HG03575 (cell line): ENCODE measurements around the gene DCAF8.
"Not testable (repeated sequence)": the region's sequence is repeated elsewhere in the genome, so short reads cannot be mapped to it uniquely, and the experiment has no call there.

Source experiments
- ATAC-seq: cut with Tn5 transposase; IDR thresholded peaks from one replicate; pipeline ENCODE4 v1.9.1; 2021; ENCODE audit not compliant: unreplicated experiment, insufficient number of reproducible peaks, low FRiP score; ENCODE audit errors: extremely low read depth

Gene DCAF8

DNA sequence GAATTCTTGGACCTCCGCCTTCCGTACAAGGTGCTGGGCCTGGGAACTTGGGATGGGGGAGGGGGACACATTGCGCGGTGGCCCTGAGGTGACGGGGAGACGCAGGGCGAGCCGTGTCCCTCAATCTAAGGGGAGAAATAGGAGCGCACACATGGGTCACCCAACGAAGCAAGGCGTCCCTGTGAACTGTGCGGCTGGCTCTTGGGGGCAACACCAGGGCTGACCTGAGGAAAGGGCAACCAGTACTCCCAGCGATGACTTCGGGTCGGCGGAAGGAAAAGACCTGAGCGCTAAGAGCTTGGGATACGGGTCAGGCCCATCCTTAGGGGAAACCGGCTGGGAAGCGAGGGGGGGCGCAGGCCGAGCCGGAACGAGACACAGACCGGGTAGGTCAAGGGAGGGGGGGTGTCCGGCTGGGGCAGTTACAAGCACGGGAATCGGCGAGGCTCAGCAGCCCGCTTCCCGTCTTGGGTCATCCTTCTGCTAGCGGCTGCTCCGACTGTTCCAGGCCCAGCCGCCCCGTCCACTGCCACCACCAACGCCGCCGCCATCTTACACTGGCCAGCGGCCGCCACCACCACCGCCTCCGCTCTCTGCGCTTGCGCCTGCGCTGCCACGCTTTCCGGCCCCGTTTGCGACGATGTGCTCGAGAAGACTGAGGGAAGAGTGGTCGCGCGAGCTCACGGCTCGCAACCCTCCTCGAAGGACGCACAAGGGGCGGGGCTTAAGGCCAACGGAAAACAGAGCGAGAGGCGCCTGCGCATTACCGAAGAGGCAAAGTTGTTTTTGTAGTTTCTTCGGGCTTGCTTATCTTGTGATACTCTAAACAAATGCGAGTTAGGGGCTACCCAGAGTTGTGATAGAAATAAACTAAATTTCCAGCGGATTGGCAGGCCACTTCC is at the start of gene DCAF8:
Gene DCAF8, minus strand, starts transcription at position 657 of the 902 bp plus-strand sequence. CDS start 18,541 bp downstream, outside the sequence.
- ATAC-seq, result peak; percentile 26

DNA sequence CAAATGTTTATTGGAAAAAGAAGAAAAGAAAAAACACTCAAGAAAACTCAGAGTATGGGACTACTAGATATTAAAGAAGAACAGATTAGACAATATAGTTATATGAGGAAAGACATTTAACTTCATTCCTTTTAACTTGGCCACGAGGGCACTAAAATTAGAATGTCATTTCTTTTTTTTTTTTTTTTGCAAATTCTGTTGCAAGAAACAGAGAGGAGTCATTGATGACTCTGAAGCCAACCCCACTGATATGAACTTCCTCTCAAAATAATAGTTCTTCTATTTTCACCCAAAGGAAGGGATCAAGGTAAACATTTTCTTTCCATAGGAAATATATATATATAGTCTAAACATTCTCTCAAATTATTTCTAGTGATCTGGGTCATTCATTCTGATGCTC is 47.2 kb upstream of the DCAF8 start:
- ATAC-seq, result no peak

DNA sequence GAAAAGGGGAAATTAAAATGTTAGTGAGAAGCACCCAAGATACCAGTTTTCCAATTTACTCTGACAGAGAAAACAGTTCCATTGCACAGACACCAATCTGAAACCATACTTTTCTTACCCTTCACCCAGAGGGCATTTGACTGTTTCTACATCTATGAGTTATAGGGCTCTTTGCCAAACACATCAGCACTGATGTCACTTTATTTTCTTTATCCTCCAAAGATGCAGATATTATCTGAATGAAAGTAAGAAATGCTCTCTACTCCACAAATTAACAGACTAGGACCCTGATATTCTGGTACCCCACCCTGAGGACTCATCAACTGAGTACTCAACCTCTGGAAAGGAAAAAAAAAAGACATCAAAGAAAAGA is 46.8 kb upstream of the DCAF8 start:
- no peak for ATAC-seq

DNA sequence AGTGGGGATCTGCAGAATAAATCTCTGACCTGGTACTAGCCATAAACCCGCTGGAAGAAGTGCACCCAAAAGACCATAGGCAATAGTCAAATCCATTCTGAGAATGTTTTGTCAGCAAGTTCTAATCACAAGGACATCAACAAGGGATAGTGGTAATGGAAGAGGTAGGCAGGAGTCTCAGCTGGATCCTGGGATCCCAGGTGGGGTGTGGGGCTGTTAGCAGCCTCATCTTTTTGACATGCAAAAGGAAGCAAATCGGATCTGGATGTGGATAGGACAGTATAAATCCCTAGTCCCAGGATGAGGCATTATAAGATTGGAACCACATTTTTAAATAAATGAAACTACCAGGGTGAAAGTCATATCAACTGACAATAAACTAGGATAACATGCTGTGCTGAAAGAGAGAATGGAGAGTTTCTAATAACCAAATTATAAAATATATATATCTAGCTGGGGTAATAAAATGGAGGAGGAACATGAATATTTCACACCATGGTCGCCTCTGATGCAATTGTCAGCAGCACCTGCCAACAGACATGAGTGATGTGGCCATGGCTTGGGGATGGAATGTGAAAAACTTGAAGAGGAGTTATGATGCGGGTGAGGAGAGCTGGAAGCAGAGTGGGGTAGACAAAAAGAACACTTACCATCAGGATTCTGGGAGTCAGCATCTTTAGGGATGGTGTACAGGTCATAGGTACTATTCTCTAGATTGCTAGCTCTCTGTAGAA is 46.3 kb upstream of the DCAF8 start:
- no peak for ATAC-seq

DNA sequence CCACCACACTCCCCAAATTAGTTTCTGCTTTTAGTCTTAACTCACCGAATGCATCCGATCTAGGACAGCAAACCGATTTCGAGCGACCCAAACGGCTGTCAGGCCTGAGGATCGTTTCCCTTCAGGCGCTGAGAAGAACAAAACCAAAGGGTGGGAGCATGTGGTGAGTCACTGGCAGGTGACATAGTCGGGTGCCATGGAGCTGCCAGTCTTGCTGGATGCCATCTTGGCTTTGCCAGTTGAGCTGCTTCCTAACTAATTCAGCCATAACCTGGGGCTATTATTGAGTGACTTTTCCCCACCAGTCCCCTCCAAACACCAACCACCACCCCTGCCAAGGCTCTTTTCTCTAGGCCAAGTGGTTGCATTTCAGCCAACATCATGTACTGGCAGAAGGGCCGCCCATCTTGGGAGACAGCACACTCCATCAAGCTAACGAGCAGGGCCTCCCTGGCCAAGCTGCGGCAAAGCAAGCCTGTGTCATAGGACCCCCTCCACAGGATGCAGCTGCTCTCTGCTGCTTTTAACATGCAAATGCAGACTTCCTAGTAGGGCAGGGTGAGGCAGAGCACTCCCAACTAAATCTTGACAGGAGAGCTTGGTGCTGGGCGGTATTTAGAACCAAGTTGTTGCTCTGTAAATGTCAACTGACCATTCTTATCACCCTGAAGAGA is 44.9 kb upstream of the DCAF8 start:
- no peak for ATAC-seq

DNA sequence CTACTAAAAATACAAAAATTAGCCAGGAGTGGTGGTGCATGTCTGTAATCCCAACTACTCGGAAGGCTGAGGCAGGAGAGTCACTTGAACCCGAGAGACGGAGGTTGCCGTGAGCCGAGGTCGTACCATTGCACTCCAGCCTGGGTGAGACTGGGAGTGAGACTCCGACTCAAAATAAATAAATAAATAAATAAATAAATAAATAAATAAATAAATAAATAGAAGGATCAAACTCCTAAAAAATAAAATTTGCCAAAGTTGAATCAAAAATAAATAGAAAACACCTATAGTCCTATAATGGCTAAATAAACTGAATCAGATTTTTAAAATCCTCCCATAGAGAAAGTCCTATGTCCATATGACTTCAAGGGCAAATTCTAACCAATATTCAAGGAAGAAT is 37.8 kb upstream of the DCAF8 start:
- ATAC-seq, result no peak

DNA sequence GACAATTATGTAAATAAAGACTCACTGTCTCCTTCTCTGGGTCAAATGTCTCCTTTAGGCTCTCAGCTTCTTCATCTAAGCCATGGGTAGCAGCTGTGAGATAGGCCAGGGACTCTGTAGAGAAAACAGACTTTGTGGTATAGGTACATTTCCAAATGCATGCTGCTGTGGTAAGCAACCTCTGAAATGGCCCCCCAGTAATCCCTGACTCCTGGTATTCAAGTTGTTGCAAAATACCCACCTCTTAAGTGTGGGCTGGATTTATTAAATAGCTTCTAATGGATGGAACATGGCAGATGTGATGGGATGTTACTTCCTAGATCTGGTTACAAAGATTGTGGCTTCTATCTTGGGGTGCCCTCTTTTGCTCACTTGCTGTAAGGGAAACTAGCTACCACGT is 33.7 kb upstream of the DCAF8 start:
- ATAC-seq, result no peak

DNA sequence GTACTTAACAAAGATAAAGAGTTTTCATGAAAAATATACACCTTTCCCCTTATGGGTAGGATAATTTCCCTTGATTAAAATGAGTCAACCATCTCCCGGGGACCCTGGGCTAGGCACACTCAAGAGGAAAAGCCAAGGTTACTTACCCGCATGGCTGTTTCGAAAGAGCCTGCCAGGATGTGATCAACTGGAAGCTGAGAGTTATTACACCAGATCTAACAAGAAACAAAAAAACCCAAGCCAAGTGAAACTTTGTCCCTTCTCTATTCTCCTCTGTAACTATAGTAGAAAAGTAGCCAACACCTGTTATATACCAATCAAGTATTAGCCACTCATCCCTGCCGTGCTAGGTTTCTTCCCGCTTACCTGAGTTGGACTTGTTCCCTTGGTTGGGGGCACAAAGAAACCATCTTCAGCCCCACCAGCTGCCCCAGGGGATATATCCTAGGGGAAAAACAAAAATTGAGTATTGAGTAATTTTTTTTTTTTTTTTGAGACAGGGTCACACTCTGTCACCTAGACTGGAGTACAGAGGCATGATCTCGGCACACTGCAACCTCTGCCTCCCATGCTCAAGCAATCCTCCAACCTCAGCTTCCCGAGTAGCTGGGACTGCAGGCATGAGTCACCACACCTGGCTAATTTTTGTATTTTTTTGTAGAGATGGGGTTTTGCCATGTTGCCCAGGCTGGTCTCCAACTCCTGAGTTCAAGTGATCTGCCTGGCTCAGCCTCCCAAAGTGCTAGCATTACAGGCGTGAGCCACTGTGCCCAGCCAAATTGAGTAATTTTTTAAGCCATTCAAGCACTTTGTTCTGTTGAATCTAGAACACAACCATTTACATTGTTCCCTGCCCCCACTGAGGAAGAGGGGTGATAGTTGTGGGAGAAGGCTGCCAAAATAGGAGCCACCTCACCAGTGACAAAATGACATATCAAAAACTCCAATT is 30.9 kb upstream of the DCAF8 start:
- ATAC-seq, result no peak

DNA sequence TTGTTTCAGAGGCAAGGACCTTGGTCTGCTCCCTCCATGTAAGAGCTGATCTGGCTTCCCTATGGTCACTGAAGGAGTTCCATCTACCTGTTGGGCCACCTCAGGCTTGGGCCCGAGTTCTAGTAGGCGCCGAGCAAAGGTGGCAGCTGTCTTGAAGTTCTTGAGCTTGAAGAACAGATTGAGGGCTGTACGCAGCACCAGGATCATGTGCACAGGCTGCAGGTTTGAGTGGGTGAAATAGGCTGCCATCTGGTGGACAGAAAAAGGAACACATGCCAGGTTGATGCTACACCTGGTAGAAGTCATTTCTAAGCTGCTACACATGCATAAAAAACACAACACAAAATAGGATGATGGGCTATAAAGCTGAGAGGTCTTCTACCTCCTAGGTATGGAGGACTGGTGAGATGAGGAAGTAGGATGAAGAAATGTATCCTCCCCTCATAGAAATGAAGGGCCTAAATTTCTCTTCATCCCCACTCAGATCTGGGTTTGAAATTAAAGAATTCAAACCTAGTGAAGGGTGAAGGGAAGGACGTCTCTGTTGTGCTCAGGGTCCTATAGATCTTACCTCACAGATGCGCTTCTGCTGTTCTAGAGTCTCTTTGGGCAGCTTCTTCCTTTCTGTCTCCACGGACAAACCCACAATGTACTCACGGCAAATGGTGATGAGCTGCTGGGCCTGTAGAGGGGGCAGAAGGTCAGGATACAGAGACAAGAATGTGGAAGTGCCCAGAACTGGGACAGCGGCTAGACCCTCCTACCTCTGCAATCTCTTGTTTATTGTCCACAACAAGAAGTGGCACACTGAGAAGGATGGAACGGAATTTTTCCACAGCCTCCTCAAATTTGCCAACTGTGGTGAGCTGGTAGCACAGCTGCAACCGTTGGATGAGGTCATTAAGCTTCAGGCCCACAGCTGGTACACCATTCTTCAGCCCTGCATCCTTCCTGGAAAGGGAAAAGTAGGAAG is 29.2 kb upstream of the DCAF8 start:
- no peak for ATAC-seq

DNA sequence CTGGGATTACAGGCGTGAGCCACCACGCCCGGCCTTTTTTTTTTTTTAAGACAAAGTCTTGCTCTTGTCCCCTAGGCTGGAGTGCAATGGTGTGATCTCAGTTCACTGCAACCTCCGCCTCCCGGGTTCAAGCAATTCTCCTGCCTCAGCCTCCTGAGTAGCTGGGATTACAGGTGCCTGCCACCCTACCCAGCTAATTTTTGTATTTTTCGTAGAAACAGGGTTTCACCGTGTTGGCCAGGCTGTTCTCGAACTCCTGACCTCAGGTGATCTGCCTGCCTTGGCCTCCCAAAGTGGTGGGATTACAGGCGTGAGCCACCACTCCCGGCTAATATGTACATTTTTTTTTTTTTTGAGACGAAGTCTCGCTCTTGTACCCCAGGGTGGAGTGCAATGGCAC is 25.4 kb upstream of the DCAF8 start:
- ATAC-seq, result not testable (repeated sequence)

DNA sequence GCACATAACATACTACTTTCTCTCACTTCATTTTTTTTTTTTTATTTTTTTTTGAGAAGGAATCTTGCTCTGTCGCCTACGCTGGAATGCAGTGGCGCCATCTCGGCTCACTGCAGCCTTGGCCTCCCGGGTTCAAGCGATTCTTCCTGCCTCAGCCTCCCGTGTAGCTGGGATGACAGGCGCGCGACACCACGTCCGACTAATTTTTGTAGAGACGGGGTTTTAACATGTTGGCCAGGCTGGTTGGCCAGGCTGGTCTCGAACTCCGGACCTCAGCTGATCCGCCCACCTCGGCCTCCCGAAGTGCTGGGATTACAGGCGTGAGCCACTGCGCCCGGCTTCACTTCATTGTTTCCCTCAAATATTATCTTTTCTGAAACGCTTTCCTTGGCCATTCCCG is 23.2 kb upstream of the DCAF8 start:
- no peak for ATAC-seq

DNA sequence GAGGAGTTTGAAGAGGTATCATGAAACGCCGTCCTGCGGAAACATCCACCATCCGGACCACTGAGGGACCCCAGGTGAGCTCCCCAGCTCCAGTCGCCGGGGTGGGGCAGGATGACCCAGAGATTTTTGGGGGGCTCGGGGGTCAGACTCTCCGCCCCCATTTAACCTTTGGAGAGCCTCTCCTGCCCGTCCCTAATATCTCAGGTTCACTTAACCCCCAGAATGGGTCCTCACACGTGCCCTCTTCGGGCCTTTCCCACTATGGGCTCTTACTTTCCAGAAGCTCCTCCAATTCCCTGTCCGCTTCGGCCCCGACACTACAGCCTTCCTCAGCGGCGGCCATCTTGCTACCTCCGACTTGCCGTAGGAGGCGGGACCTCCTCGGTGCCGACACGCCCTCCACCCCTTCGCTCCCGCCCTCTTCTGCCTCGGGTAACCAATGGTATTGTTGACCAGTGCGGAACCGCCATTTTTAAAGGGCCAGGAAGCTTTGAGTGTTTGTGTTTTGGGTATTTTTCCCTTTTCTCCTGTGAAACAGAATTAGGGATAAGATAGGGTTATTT is 22.5 kb upstream of the DCAF8 start, which contains the start of gene PEX19:
Gene PEX19, minus strand, starts transcription at position 352 of the 563 bp plus-strand sequence. Its CDS starts 9 bp downstream, at position 343.
- peak; percentile 78 for ATAC-seq

DNA sequence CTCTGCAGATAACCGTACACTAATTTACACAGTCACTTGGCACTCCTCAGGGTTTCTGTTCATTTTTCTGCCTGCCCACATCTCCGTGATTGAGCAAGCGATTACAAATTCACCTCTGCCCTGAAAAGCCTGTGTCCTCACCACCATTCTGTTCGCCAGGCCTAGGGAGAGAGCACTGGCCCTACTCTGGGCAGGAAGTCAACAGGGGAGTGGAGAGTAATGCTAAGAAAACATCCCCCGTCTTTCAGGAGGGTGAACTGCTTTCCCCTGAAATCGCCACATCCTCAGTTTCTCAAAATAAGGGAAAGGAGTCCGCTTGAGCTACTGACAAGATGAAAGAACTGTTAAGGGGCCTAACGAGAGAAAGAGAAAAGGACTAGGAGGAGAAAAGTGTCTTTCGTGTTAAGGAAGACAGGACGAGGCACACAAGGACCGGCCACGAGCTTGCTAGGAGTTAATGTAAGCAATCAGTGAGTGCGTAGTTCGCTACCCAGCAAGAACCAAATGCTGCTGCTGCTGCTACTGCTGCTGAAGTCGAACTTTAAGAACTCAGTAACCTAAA is 22.0 kb upstream of the DCAF8 start:
- no peak for ATAC-seq

DNA sequence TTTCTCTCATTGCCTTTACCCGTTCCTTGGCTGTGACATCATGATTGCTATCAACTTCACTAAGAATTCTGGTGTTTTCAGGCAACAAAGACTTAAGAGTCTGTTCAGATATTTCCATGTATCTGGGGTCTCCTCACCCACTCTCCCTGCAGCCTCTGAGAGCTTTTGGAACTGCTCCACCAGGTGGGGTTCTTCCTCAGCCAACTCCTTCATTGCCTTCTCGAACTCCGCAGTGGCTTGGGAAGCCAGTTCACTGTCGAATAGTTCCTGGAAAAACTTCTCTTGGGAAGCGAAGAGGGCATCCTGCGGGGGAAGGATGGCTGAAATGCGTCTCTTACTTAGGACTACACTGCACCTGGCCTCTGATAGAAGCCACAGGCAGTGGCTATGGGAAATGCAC is 20.5 kb upstream of the DCAF8 start:
- ATAC-seq, result no peak

DNA sequence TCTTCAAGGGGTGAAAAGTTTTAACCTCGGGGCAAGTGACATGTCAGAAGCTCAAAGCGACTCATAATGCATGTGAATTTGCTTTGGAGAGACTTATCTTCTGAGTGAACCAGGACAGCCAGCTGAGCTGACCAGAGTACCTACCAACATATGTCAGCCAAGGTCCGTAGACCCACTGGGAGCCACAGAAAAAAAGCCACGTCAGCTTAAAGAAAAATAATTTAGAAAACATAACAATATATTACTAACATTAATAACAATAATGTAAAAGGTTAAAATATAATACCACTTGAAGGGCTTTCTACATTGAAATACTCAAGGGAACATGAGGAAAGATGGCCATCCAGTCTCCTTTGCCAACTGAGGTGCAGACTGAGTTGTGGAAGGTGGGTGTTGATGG is 15.6 kb upstream of the DCAF8 start:
- no peak for ATAC-seq

DNA sequence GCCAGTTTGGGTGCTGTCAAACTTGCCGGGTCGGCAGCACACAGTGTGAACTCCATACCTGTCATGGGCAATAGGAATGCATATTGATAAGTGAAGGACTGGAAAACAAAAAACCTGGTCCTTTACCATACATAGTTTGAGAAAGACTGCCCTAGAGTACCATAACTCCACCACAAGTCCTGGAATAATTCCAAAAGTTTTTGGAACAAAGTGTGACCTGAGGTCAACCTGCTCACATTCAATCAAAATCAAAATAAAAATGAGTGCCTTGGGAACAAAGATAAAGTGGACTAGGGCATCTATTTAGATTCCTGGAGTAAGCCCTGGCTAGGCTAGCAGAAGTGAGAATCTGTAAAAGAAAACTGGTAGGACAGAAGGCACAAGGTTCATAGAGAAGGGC is 15.0 kb upstream of the DCAF8 start:
- ATAC-seq, result no peak

DNA sequence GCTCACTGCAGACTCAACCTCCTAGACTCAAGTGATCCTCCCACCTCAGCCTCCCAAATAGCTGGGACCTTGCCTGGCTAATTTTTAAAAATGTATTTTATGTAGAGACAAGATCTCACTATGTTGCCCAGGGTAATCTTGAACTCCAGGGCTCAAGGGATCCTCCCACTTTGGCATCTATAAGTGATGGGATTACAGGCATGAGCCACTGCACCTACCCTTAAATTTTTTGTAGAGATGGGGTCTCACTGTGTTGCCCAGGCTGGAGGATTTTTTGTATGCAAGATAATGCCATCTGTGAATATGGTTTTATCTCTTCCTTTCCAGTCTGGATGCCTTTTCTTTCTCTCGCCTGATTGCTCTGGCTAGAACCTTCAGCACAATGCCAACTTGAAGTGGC is 8.7 kb upstream of the DCAF8 start:
- no peak for ATAC-seq
